Esophagus squamous epithelium (tissue), 5 donors: ENCODE results near the gene KCNAB1. TPM values are rescaled to one million over a fixed set of nuclear protein-coding genes. Genes with fewer than 3 reads are reported as not detected.

Experiments used
- DNase-seq: peaks from one replicate; lab custom pipeline; 2025; lab: John Stamatoyannopoulos, UW
- H3K27ac ChIP-seq, 4 donors: fragments of 200-600 bp; sonication (generic); one replicate each; pipeline ENCODE4 v1.5.1; 2016 to 2019; ENCODE audit warnings: mild to moderate bottlenecking in 1 of 4
- H3K27me3 ChIP-seq, 4 donors: fragments of 200-600 bp; sonication (generic); 1 replicate in 3 of 4; 2 replicates in 1 of 4; pipeline versions ENCODE4 v1.5.1 to v1.6.0; 2017 to 2021; ENCODE audit warnings: antibody characterized with exemption in 1 of 4
- H3K36me3 ChIP-seq, 3 donors: fragments of 200-600 bp; sonication (generic); one replicate each; pipeline ENCODE4 v1.5.1; 2016 to 2019
- H3K4me1 ChIP-seq, 3 donors: fragments of 200-600 bp; sonication (generic); one replicate each; pipeline ENCODE4 v1.5.1; 2017 to 2019
- H3K4me3 ChIP-seq, 4 donors: fragments of 200-600 bp; sonication (generic); 1 replicate in 3 of 4; 2 replicates in 1 of 4; pipeline ENCODE4 v1.5.1; 2016 to 2019; ENCODE audit warnings: mild to moderate bottlenecking in 2 of 4, moderate library complexity in 1 of 4
- H3K9me3 ChIP-seq, 3 donors: fragments of 200-600 bp; sonication (generic); one replicate each; pipeline ENCODE4 v1.5.1; 2016 to 2019
- POLR2A ChIP-seq, 4 donors: fragments of 450-650 bp; IDR thresholded peaks; one replicate each; pipeline ENCODE4 v1.6.1; 2017; ENCODE audit warnings: antibody characterized with exemption in 4 of 4, mild to moderate bottlenecking in 4 of 4, moderate library complexity in 3 of 4
- WGBS, 2 donors: methylation state at CpG; one replicate each; pipeline ENCODE4 v1.1.5; 2018; 5-methylcytosine and 5-hydroxymethylcytosine counted together
- intact Hi-C: fragments of 100-400 bp; cut with DNase I; formaldehyde crosslinking; loops from one replicate; pipeline ENCODE4 v1.15.0; 2022
- total RNA-seq, 4 donors: library from RNA; depleted of rRNA; stranded (reverse); fragments of >200 nt; gene quantifications; one replicate each; pipeline ENCODE4 v1.1.0, GENCODE V29; 2016
- TF ChIP-seq, protein P1 (sequence below), 6 experiments: fragments of 450-650 bp in 4 of 6; fragments of 200-600 bp in 2 of 6; sonication (generic) in 2 of 6; IDR thresholded peaks; one replicate each; pipeline ENCODE4 v1.5.1; 2016 to 2019; ENCODE audit warnings: antibody characterized with exemption in 6 of 6, mild to moderate bottlenecking in 4 of 6, moderate library complexity in 4 of 6
- donor health status: DM: yes; HTN: yes; CAD: no.

Gene KCNAB1
- total RNA-seq, 4 donors from 2014 or later = 0.40 to 6.6 (median 1.3) TPM

GRCh38 chr3:156492801-156493261 lies 372.5 kb downstream of the KCNAB1 start:
- Histone ChIP-seq H3K4me1 (no peaks in the 10 kb centered on the region), H3K9me3 (no peaks in the 10 kb centered on the region), H3K27ac (no peak overlapping the region), H3K27me3 (no peaks in the 10 kb centered on the region), H3K4me3 (no peak overlapping the region), H3K36me3 (no peaks in the 10 kb centered on the region)
- intact Hi-C loops = no loop called here
- no peak for TF ChIP-seq POLR2A (IDR thresholded peaks at IDR 0.05)
- TF ChIP-seq, protein P1, sequence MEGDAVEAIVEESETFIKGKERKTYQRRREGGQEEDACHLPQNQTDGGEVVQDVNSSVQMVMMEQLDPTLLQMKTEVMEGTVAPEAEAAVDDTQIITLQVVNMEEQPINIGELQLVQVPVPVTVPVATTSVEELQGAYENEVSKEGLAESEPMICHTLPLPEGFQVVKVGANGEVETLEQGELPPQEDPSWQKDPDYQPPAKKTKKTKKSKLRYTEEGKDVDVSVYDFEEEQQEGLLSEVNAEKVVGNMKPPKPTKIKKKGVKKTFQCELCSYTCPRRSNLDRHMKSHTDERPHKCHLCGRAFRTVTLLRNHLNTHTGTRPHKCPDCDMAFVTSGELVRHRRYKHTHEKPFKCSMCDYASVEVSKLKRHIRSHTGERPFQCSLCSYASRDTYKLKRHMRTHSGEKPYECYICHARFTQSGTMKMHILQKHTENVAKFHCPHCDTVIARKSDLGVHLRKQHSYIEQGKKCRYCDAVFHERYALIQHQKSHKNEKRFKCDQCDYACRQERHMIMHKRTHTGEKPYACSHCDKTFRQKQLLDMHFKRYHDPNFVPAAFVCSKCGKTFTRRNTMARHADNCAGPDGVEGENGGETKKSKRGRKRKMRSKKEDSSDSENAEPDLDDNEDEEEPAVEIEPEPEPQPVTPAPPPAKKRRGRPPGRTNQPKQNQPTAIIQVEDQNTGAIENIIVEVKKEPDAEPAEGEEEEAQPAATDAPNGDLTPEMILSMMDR (IDR thresholded peaks at IDR 0.05) = no peak
- no peak for DNase-seq
- 63 to 73% methylated on average over 3 of the region's 3 CpGs for WGBS, 2 donors

- H3K9me3 ChIP-seq = no peaks in the 10 kb centered on the region
- 77 to 78% methylated on average over 3 of the region's 3 CpGs for WGBS, 2 donors
- H3K36me3 ChIP-seq = no peaks in the 10 kb centered on the region
- DNase-seq = no peak
- no peak overlapping the region for H3K27ac ChIP-seq
- no peaks in the 10 kb centered on the region for H3K4me1 ChIP-seq
- TF ChIP-seq POLR2A (IDR thresholded peaks at IDR 0.05) = no peak
- TF ChIP-seq, protein P1 (IDR thresholded peaks at IDR 0.05) = no peak
- H3K27me3 ChIP-seq = no peaks in the 10 kb centered on the region
- H3K4me3 ChIP-seq = no peak overlapping the region
- intact Hi-C loops = no loop called here
Measured at GRCh38 chr3:156493887-156494286, 373.5 kb downstream of the KCNAB1 start.

- Histone ChIP-seq H3K9me3 (no peaks in the 10 kb centered on the region), H3K4me1 (no peaks in the 10 kb centered on the region), H3K36me3 (no peaks in the 10 kb centered on the region), H3K27me3 (no peaks in the 10 kb centered on the region), H3K27ac (no peak overlapping the region), H3K4me3 (no peak overlapping the region)
- WGBS, 2 donors = 93 to 100% methylated on average over 1 of the region's 1 CpG
- no peak for DNase-seq
- intact Hi-C loops = no loop called here
- TF ChIP-seq, protein P1 (IDR thresholded peaks at IDR 0.05) = no peak
- no peak for TF ChIP-seq POLR2A (IDR thresholded peaks at IDR 0.05)
Measured at GRCh38 chr3:156495816-156496215, 375.4 kb downstream of the KCNAB1 start.

DNA sequence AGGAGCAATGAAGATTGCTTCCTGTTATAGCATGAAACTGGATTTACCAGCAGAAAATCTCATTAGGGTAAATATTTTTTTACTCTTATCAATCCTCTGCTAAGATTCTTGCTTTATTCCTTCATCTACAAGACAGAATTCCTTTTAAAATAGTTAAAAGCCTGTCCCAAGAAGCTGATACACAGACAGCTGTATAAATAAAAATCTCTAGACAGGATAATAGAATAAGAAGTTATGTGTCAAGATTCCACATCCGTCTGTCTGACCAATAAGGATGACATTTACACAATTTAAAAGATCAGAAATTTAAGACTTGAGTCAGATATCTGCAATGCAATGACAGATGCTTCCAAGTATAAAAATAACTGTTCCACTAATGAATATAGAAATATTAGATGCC lies 376.9 kb downstream of the KCNAB1 start:
- H3K27me3 ChIP-seq = no peaks in the 10 kb centered on the region
- DNase-seq = no peak
- H3K9me3 ChIP-seq = no peaks in the 10 kb centered on the region
- intact Hi-C loops = no loop called here
- no peak overlapping the region for H3K4me3 ChIP-seq
- no peaks in the 10 kb centered on the region for H3K36me3 ChIP-seq
- H3K4me1 ChIP-seq = no peaks in the 10 kb centered on the region
- no peak overlapping the region for H3K27ac ChIP-seq
- 56 to 67% methylated on average over 1 of the region's 1 CpG for WGBS, 2 donors
- no peak for TF ChIP-seq POLR2A (IDR thresholded peaks at IDR 0.05)
- TF ChIP-seq, protein P1 (IDR thresholded peaks at IDR 0.05) = no peak

DNA sequence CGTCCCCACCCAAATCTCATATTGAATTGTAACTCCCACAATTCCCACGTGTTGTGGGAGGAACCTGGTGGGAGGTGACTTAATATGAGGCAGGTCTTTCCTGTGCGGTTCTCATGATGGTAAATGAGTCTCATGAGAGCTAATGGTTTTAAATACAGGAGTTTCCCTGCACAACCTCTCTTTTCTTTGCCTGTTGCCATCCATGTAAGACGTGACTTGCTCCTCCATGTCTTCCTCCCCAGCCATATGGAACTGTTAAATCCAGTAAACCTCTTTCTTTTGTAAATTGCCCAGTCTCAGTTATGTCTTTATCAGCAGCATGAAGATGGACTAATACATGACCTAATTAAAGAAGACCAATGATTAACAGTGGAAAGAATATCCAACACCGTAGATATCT lies 377.9 kb downstream of the KCNAB1 start:
- TF ChIP-seq POLR2A (IDR thresholded peaks at IDR 0.05) = no peak
- TF ChIP-seq, protein P1 (IDR thresholded peaks at IDR 0.05) = no peak

More for the DNA sequence above, 377.9 kb downstream of the KCNAB1 start:
- Histone ChIP-seq H3K36me3 (no peaks in the 10 kb centered on the region), H3K4me1 (no peaks in the 10 kb centered on the region), H3K9me3 (no peaks in the 10 kb centered on the region), H3K27ac (no peak overlapping the region), H3K27me3 (no peaks in the 10 kb centered on the region), H3K4me3 (no peak overlapping the region)
- intact Hi-C loops = no loop called here
- 74 to 85% methylated on average over 5 of the region's 5 CpGs for WGBS, 2 donors
- DNase-seq = no peak
